ENCODE measurements around the gene SHB.

- TF ChIP-seq CTCF (IDR thresholded peaks at IDR 0.05; ENCODE audit: low read length) (no peak), EZH2 (optimal IDR thresholded peaks at IDR 0.05; ENCODE audit: low read depth, low read length) (no peak)
Measured at GRCh38 chr9:37897665-37898064, 171.4 kb downstream of the SHB start.
